H1 (cell line): Measurements from ENCODE around the gene SPRN. TPM values are rescaled to one million over a fixed set of nuclear protein-coding genes. Genes with fewer than 3 reads are reported as not detected.

Source experiments
- BCL11A ChIP-seq, 2 experiments: IDR thresholded peaks; one replicate each; pipeline ENCODE4 v1.6.1; 2011; ENCODE audit warnings: low read depth in 2 of 2, low read length in 2 of 2, mild to moderate bottlenecking in 2 of 2
- EZH2 ChIP-seq: fragments of 200-600 bp; sonication (generic); IDR thresholded peaks from 2 replicates; pipeline ENCODE4 v1.7.1; 2012; ENCODE audit warnings: low read depth, mild to moderate bottlenecking, moderate library complexity, low read length, inconsistent platforms; ENCODE audit not compliant: severe bottlenecking
- HDAC6 ChIP-seq: IDR thresholded peaks from one replicate; pipeline ENCODE4 v1.7.1; 2012; ENCODE audit warnings: low read depth, mild to moderate bottlenecking, inconsistent platforms, low read length, moderate library complexity
- KDM1A ChIP-seq: fragments of 200-600, 300-600 bp; sonication (generic); IDR thresholded peaks from 2 replicates; pipeline ENCODE4 v1.7.1; 2016; ENCODE audit warnings: mild to moderate bottlenecking, low read length, borderline replicate concordance
- polyA plus RNA-seq, 7 experiments: library from polyadenylated mRNA; depleted of rRNA in 3 of 7; stranded (reverse) in 5 of 7; unstranded in 2 of 7; fragments of >200 nt in 5 of 7; fragments of 200-250 nt in 2 of 7; gene quantifications; 1 replicate in 5 of 7; 2 replicates in 1 of 7; 4 replicates in 1 of 7; pipeline versions ENCODE4 v1.2.1 to v1.2.3, GENCODE V29; 2011 to 2013; ENCODE audit warnings: missing spikeins in 2 of 7, mixed read lengths in 2 of 7
- total RNA-seq: library from RNA; stranded (reverse); fragmentation: NEBNext Ultra II Directional; extraction: Animal tissue kit (Norgen Biotek cat#: 25700); gene quantifications from 2 replicates; pipeline ENCODE4 v1.2.1, GENCODE V29; 2021

SPRN gene
- total and polyA plus RNA-seq, 2 of the 8 experiments (the other 6 are each of a cell fraction or from before 2014, with no cell fraction given): 0.23 to 0.24 TPM

- TF ChIP-seq BCL11A (IDR thresholded peaks at IDR 0.05; ENCODE audit: low read depth in 2 of 2, low read length in 2 of 2) (no peak), EZH2 (no peak), HDAC6 (no peak), KDM1A (no peak)
Measured at GRCh38 chr10:133381036-133381435, 43.4 kb downstream of the SPRN start (continued).
